GM19193 (cell line): Measurements from ENCODE around the gene DUOXA1.

Experiments used
- POLR2A ChIP-seq: IDR thresholded peaks from 4 replicates; pipeline ENCODE4 v1.6.1; 2011; ENCODE audit not compliant: insufficient read depth, insufficient read length; ENCODE audit errors: extremely low read depth

Gene DUOXA1

GRCh38 chr15:45140557-45141250, 11.0 kb upstream of the DUOXA1 start:
- TF ChIP-seq POLR2A, result no peak

GRCh38 chr15:45139770-45140169, 10.1 kb upstream of the DUOXA1 start:
- no peak for TF ChIP-seq POLR2A

DNA sequence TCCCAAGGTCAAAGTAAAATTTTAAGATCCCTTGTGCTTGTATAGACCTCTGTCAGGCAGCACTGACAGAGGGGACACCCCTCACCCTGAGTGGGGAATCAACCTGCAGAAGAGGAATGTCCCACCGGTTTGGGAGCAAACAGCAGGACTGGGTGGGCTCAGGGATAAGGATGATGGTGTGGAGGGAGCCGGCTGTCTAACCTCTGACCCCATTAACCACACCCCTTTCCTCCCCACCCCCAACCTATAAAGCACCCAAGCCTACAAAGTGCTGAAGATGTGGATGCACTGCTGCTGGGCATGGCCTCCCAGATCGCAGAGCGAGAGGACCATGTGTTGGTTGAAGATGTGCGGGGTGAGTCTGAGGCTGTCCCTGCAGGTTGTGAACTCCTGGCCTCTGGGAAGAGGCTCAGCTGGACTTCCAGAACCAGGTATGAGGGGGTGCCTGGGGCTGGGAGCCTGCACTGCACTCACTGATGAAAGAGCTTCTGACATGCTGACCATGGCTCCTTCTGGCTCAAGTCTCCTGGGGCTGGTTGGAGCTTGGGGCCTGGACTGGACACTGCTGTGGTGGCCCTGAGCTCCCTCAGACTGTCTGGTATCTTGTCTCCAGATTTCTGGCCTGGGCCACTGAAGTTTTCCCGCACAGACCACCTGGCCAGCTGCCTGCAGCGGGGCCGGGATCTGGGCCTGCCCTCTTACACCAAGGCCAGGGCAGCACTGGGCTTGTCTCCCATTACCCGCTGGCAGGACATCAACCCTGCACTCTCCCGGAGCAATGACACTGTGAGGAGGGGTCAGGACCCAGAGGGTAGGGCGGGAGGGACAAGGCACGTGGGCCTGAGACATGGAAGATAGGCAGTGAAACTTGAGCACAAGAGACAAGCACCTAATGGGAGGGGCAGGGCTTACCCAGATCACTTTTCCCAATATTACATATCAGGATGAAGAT, 9.4 kb upstream of the DUOXA1 start:
- TF ChIP-seq POLR2A, result no peak

- no peak for TF ChIP-seq POLR2A
Observed at GRCh38 chr15:45137703-45138102, 8.0 kb upstream of the DUOXA1 start.

DNA sequence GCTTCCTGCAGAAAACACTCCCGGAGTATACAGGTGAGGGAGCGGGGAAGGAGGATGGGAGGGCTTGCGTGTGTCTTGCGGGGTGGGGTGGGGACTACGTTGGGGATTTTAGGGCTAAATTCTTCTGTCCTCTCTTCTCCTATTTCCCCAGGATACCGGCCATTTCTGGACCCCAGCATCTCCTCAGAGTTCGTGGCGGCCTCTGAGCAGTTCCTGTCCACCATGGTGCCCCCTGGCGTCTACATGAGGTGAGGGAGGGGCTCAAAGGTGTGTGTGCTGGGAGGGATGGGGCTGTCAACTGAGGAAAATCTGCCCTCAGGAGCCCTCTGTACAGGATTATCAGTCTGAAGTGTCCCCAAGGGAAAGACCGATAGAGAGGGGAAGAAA, 6.7 kb upstream of the DUOXA1 start:
- no peak for TF ChIP-seq POLR2A

GRCh38 chr15:45134682-45135604, 5.3 kb upstream of the DUOXA1 start:
- no peak for TF ChIP-seq POLR2A

GRCh38 chr15:45134046-45134445, 4.4 kb upstream of the DUOXA1 start:
- TF ChIP-seq POLR2A, result no peak

GRCh38 chr15:45133561-45133920, 3.9 kb upstream of the DUOXA1 start:
- no peak for TF ChIP-seq POLR2A

DNA sequence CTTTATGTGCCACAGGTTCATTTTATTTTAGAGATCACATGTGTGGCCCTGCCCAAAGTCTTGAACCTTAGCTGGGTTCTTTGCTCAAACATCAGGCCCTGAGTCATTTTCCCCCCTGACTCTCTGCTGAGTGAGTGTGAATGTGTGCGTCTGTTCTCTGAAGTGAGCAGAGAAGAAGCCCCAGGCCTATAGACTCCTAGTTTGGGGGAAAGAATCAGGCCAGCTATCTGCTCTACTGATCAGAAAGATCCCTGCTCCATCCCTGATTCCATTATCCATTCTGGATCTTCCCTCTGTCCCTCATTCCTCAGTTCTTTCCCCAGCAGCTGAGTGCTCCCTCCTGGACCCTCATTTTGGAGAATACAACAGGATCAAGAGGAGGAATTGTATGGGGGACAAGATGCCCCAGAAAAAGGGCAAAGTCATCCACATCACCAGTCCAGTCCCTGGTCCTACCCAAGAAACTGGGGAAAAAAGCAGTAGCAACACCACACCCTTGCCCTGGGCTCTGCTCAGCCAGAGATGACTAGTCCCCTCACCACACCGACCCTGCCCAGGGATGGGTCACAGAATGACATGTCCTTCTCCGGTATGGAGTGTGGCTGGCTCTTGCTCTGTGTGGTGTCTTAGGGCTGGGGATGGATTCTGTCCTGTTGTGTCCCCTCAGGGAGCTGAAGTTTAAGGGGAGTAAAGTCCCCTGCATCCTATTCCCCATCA, 3.3 kb upstream of the DUOXA1 start:
- TF ChIP-seq POLR2A, result no peak

GRCh38 chr15:45131510-45131909, 1.8 kb upstream of the DUOXA1 start:
- TF ChIP-seq POLR2A, result no peak

DNA sequence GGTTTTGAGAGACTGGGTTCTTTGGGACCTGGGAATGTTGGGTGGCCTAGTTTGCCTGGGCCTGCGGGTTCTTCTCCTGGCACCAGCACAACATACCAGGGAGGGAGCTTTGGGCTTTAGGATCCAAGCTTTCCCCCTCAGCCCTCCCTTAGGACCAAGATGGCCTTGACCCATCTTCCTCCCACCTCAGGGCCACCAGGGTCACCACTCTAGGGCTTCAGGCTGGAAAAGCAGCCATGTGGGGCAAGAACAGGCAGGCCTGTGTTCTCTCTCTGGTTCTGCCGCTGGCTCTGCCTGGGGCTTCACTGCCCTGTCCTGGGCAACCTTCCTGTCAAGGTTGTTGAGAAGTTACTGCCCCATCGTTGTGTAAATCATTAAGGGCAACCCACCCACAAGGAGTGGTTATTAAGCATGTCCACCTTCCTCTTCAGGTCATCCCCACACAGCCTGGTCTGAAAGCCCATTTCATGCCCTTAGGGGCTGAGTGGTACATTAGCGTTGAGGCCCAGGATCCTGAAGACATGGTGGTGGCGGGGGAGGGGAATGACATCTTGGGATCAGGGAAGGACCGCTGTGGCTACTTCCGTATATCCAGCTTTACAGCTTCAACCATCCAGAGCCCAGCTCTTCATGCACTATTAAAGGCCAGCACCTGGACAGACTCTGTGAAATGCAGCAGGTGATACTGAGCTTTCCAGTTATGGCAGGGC, 767 bp upstream of the DUOXA1 start:
- TF ChIP-seq POLR2A, result no peak

DNA sequence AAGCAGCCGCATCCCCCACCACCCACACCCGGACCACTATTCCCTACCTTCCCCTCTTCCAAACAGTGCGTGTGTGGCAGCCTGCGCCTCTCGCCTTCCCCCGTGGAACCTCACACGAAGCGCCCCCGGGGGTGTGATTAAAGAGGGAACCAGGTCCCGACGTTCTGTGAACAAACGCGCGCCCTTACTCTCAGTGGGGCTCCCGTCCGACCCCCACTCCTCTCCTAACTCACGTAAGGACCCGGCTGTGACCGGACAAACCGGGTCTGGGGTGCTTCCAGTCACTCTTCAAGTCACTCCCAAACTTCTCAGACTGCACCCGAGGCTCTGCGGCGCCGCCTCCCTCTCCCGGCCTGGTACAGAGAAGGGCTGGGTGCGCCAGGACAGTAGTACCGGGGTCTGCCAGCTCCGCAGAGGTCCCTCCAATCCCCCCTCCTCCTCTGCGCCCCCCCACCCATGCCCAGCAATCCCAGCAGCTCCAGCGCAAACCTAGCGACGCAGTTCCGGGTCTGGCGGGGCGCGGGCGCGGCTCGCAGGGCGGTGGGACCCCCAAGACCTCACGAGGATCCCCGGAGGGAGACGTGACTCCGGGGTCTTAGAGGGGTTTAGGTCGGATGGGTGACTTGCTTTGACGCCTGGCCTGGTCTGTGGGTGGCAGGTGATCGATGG, 574 bp downstream of the DUOXA1 start:
- TF ChIP-seq POLR2A, result no peak

- TF ChIP-seq POLR2A, result no peak
Observed at GRCh38 chr15:45126535-45127158, 3.0 kb downstream of the DUOXA1 start.
